Measurements from ENCODE around the gene TVP23A.

TVP23A gene

GRCh38 chr16:10728003-10728887 lies 90.3 kb downstream of the TVP23A start:
- H3K4me1 ChIP-seq (ENCODE audit: control insufficient read depth, insufficient read depth, low read length), result peaks cover 6% of the 10 kb centered on the region
- H3K4me3 ChIP-seq (ENCODE audit: low read length), result no peak overlapping the region
- no peaks in the 10 kb centered on the region for H3K27me3 ChIP-seq (replicated peaks; ENCODE audit: control insufficient read depth, insufficient read depth, low read length)
- H3K9ac ChIP-seq (ENCODE audit: low read length), result no peak overlapping the region
- H3K9me3 ChIP-seq (ENCODE audit: control insufficient read depth, low read length), result peaks cover 3% of the 10 kb centered on the region
- DNase-seq (ENCODE audit: low read depth), result no peak
- no peaks in the 10 kb centered on the region for H3K36me3 ChIP-seq (ENCODE audit: control insufficient read depth, insufficient read depth, low read length, severe bottlenecking)
